Neuronal stem cell (in vitro differentiated cells): ENCODE measurements around the gene CPLX4.

Experiments
- DNase-seq: peaks from one replicate; pipeline ENCODE4 v3.0.0-alpha.2; 2013; ENCODE audit warnings: low spot score
- H2AFZ ChIP-seq: one replicate; pipeline ENCODE4 v1.6.1; 2013; ENCODE audit warnings: mild to moderate bottlenecking, low read length, inconsistent platforms
- H2AK5ac ChIP-seq: 2 replicates; pipeline ENCODE4 v1.6.1; 2013; ENCODE audit warnings: low read depth, mild to moderate bottlenecking, inconsistent platforms, low read length, moderate library complexity, mixed read lengths
- H2BK120ac ChIP-seq: 2 replicates; pipeline ENCODE4 v1.6.1; 2013; ENCODE audit warnings: low read depth, mild to moderate bottlenecking, inconsistent platforms, low read length, moderate library complexity, mixed read lengths
- H2BK12ac ChIP-seq: one replicate; pipeline ENCODE4 v1.6.1; 2013; ENCODE audit warnings: low read length, inconsistent platforms
- H2BK15ac ChIP-seq: 2 replicates; pipeline ENCODE4 v1.6.1; 2013; ENCODE audit warnings: mild to moderate bottlenecking, low read length, inconsistent platforms, mixed read lengths
- H2BK5ac ChIP-seq: one replicate; pipeline ENCODE4 v1.6.1; 2013; ENCODE audit warnings: inconsistent platforms, mild to moderate bottlenecking, low read length, moderate library complexity
- H3K14ac ChIP-seq: one replicate; pipeline ENCODE4 v1.6.1; 2013; ENCODE audit warnings: low read length, inconsistent platforms
- H3K18ac ChIP-seq: 2 replicates; pipeline ENCODE4 v1.6.1; 2013; ENCODE audit warnings: low read length, inconsistent platforms
- H3K23ac ChIP-seq: 2 replicates; pipeline ENCODE4 v1.6.1; 2013; ENCODE audit warnings: low read depth, mild to moderate bottlenecking, mixed read lengths, low read length, inconsistent platforms; ENCODE audit not compliant: poor library complexity
- H3K27ac ChIP-seq: replicated peaks from 3 replicates; pipeline ENCODE4 v1.5.1; 2013; ENCODE audit warnings: low read length, inconsistent platforms
- H3K27me3 ChIP-seq, 3 experiments: 2 replicates each; pipeline ENCODE4 v1.6.1; 2013; ENCODE audit warnings: low read length in 3 of 3, mild to moderate bottlenecking in 2 of 3, inconsistent platforms in 1 of 3, low read depth in 1 of 3, mixed read lengths in 1 of 3, moderate library complexity in 1 of 3; ENCODE audit not compliant: control insufficient read depth in 3 of 3, insufficient read depth in 3 of 3
- H3K36me3 ChIP-seq, 2 donors: replicated peaks in 1 of 2; 2 replicates each; pipeline ENCODE4 v1.6.1; 2013; ENCODE audit warnings: low read length in 2 of 2; ENCODE audit not compliant: control insufficient read depth in 2 of 2, insufficient read depth in 2 of 2
- H3K4ac ChIP-seq: 2 replicates; pipeline ENCODE4 v1.6.1; 2013; ENCODE audit warnings: inconsistent platforms, mild to moderate bottlenecking, low read length, moderate library complexity
- H3K4me1 ChIP-seq, 2 donors: 1 replicate in 1 of 2; 2 replicates in 1 of 2; pipeline ENCODE4 v1.6.1; 2013; ENCODE audit warnings: low read length in 2 of 2, low read depth in 1 of 2; ENCODE audit not compliant: control insufficient read depth in 2 of 2, insufficient read depth in 1 of 2
- H3K4me2 ChIP-seq: one replicate; pipeline ENCODE4 v1.6.1; 2013; ENCODE audit warnings: mild to moderate bottlenecking, low read length, inconsistent platforms; ENCODE audit not compliant: insufficient read depth, poor library complexity, severe bottlenecking
- H3K4me3 ChIP-seq, 2 donors: 2 replicates each; pipeline ENCODE4 v1.5.1; 2013; ENCODE audit warnings: low read length in 2 of 2, mild to moderate bottlenecking in 2 of 2, inconsistent platforms in 1 of 2, moderate library complexity in 1 of 2
- H3K79me1 ChIP-seq: one replicate; pipeline ENCODE4 v1.6.1; 2013; ENCODE audit warnings: low read depth, mild to moderate bottlenecking, inconsistent platforms, low read length, moderate library complexity
- H3K9ac ChIP-seq: one replicate; pipeline ENCODE4 v1.6.1; 2013; ENCODE audit warnings: mild to moderate bottlenecking, low read depth, low read length, inconsistent platforms; ENCODE audit not compliant: poor library complexity
- H3K9me3 ChIP-seq, 2 donors: replicated peaks in 1 of 2; 2 replicates each; pipeline versions ENCODE3 to v1.6.1; 2013; ENCODE audit warnings: low read length in 2 of 2, mild to moderate bottlenecking in 2 of 2, inconsistent platforms in 1 of 2, low read depth in 1 of 2, mixed read lengths in 1 of 2, moderate library complexity in 1 of 2; ENCODE audit not compliant: control insufficient read depth in 2 of 2, insufficient read depth in 1 of 2
- H4K8ac ChIP-seq: one replicate; pipeline ENCODE4 v1.6.1; 2013; ENCODE audit warnings: low read depth, mild to moderate bottlenecking, inconsistent platforms, low read length, moderate library complexity
- H4K91ac ChIP-seq: one replicate; pipeline ENCODE4 v1.6.1; 2013; ENCODE audit warnings: low read length, low read depth, mild to moderate bottlenecking, inconsistent platforms; ENCODE audit not compliant: poor library complexity
- WGBS, 2 donors: extraction: QIAGEN DNeasy Blood & Tissue Kit; methylation state at CpG; one replicate each; pipeline ENCODE4 v1.1.7; 2013; ENCODE audit warnings: missing lambda C conversion rate in 2 of 2, mixed read lengths in 1 of 2; ENCODE audit not compliant: insufficient read length in 2 of 2, insufficient replicate concordance in 1 of 2; ENCODE audit errors: extremely low coverage in 2 of 2; 5-methylcytosine and 5-hydroxymethylcytosine counted together

CPLX4 gene

GRCh38 chr18:59298871-59299270 lies 19.6 kb downstream of the CPLX4 start:
- no peak for DNase-seq

GRCh38 chr18:59293317-59293716 lies 25.1 kb downstream of the CPLX4 start:
- H3K4ac ChIP-seq: no peak overlapping the region
- no peak overlapping the region for H3K14ac ChIP-seq
- H2BK12ac ChIP-seq: no peak overlapping the region
- H3K27me3 ChIP-seq: peaks cover 0 to 42% (median 0%) of the 10 kb centered on the region in 3 experiments
- H2BK15ac ChIP-seq: no peak overlapping the region
- DNase-seq: no peak
- no peak overlapping the region for H2BK5ac ChIP-seq
- no peak overlapping the region for H3K4me3 ChIP-seq
- H3K23ac ChIP-seq: no peak overlapping the region
- peaks cover 0 to 2% of the 10 kb centered on the region in 2 donors for H3K36me3 ChIP-seq
- no peak overlapping the region for H3K18ac ChIP-seq
- H4K91ac ChIP-seq: no peak overlapping the region
- no peak overlapping the region for H2AFZ ChIP-seq
- H3K4me2 ChIP-seq: no peak overlapping the region
- H3K79me1 ChIP-seq: no peaks in the 10 kb centered on the region
- no peaks in the 10 kb centered on the region for H3K9me3 ChIP-seq
- no peak overlapping the region for H3K9ac ChIP-seq
- no peak overlapping the region for H4K8ac ChIP-seq
- no peak overlapping the region for H3K27ac ChIP-seq
- H3K4me1 ChIP-seq: peaks cover 0 to 2% of the 10 kb centered on the region in 2 donors
- H2BK120ac ChIP-seq: no peak overlapping the region
- no peak overlapping the region for H2AK5ac ChIP-seq

More at GRCh38 chr18:59298871-59299270, 19.6 kb downstream of the CPLX4 start:
- Histone ChIP-seq H3K79me1 (no peaks in the 10 kb centered on the region), H2BK120ac (no peak overlapping the region), H3K4me2 (no peak overlapping the region), H2BK12ac (no peak overlapping the region), H2AK5ac (no peak overlapping the region), H2AFZ (no peak overlapping the region), H3K4ac (no peak overlapping the region), H3K27ac (no peak overlapping the region), H3K27me3 (peaks cover 0 to 59% (median 0%) of the 10 kb centered on the region in 3 experiments), H4K91ac (no peak overlapping the region), H3K18ac (peak overlapping the region; percentile 29), H3K23ac (no peak overlapping the region), H3K9ac (no peak overlapping the region), H4K8ac (no peak overlapping the region), H2BK5ac (no peak overlapping the region), H3K4me1 (peaks cover 0 to 12% of the 10 kb centered on the region in 2 donors), H3K14ac (no peak overlapping the region), H3K36me3 (peaks cover 0 to 1% of the 10 kb centered on the region in 2 donors), H3K4me3 (no peak overlapping the region), H2BK15ac (no peak overlapping the region), H3K9me3 (no peaks in the 10 kb centered on the region)
- WGBS, 2 donors: no CpG with 5 or more reads among the region's 8 CpGs

- Histone ChIP-seq H3K36me3 (no peaks in the 10 kb centered on the region), H3K9me3 (no peaks in the 10 kb centered on the region), H4K8ac (no peak overlapping the region), H3K27ac (no peak overlapping the region), H3K27me3 (peaks cover 0 to 64% (median 0%) of the 10 kb centered on the region in 3 experiments), H2AK5ac (no peak overlapping the region), H2BK5ac (no peak overlapping the region), H3K4me2 (no peak overlapping the region), H3K79me1 (no peaks in the 10 kb centered on the region), H3K4ac (no peak overlapping the region), H3K14ac (no peak overlapping the region), H2BK15ac (no peak overlapping the region), H3K4me3 (no peak overlapping the region), H2BK12ac (no peak overlapping the region), H3K9ac (no peak overlapping the region), H4K91ac (no peak overlapping the region), H3K23ac (no peak overlapping the region), H3K4me1 (peaks cover 0 to 3% of the 10 kb centered on the region in 2 donors), H2BK120ac (no peak overlapping the region), H3K18ac (no peak overlapping the region), H2AFZ (no peak overlapping the region)
- DNase-seq: no peak
- WGBS, 2 donors: no CpG with 5 or more reads among the region's 6 CpGs
Observed at GRCh38 chr18:59286341-59286740, 32.1 kb downstream of the CPLX4 start.

- H3K27me3 ChIP-seq: peaks cover 0 to 94% (median 0%) of the 10 kb centered on the region in 3 experiments
- H3K27ac ChIP-seq: no peak overlapping the region
- H3K4ac ChIP-seq: no peak overlapping the region
- H3K18ac ChIP-seq: no peak overlapping the region
- no peak overlapping the region for H2BK5ac ChIP-seq
- H4K8ac ChIP-seq: no peak overlapping the region
- H3K36me3 ChIP-seq: no peaks in the 10 kb centered on the region
- no peak overlapping the region for H2AK5ac ChIP-seq
- no peak overlapping the region for H4K91ac ChIP-seq
- H2BK15ac ChIP-seq: no peak overlapping the region
- H3K79me1 ChIP-seq: no peaks in the 10 kb centered on the region
- WGBS, 2 donors: no CpG with 5 or more reads among the region's 11 CpGs
- H3K9ac ChIP-seq: no peak overlapping the region
- no peak overlapping the region for H3K23ac ChIP-seq
- no peak overlapping the region for H3K4me2 ChIP-seq
- no peak overlapping the region for H2BK120ac ChIP-seq
- H3K4me1 ChIP-seq: peaks cover 0 to 7% of the 10 kb centered on the region in 2 donors
- no peak overlapping the region for H3K14ac ChIP-seq
- H3K9me3 ChIP-seq: no peaks in the 10 kb centered on the region
- H2AFZ ChIP-seq: no peak overlapping the region
- H3K4me3 ChIP-seq: no peak overlapping the region
- DNase-seq: no peak
- no peak overlapping the region for H2BK12ac ChIP-seq
Observed at GRCh38 chr18:59282341-59282740, 36.1 kb downstream of the CPLX4 start.
